Activated CD4-positive, alpha-beta memory T cell treated with anti-CD3 and anti-CD28 coated beads, Interleukin-2, amount 10 ng/mL, durations not matched to agents 7 days and 5 days (primary cell): ENCODE measurements around the gene PLEKHG5. TPM values are rescaled to one million over a fixed set of nuclear protein-coding genes. Genes with fewer than 3 reads are reported as not detected.
"Not testable (repeated sequence)": the region's sequence is repeated elsewhere in the genome, so short reads cannot be mapped to it uniquely, and the experiment has no call there.

Experiments used
- CTCF ChIA-PET: fragments of 350-600 bp; sonication (Branson Sonifier 250); formaldehyde crosslinking; loops from one replicate; lab custom pipeline; 2021; ENCODE audit warnings: antibody characterized with exemption, inconsistent platforms; lab: Charles Lee
- POLR2A ChIA-PET: fragments of 350-600 bp; sonication (Branson Sonifier 250); formaldehyde crosslinking; loops from one replicate; lab custom pipeline; 2021; ENCODE audit warnings: antibody characterized with exemption; lab: Charles Lee
- DNase-seq: peaks from one replicate; pipeline ENCODE4 v3.0.0-alpha.2; 2020
- H3K27ac Mint-ChIP-seq: one replicate; pipeline ENCODE4 v1.8.0; 2021; ENCODE audit warnings: mild to moderate bottlenecking, mixed read lengths
- H3K27me3 Mint-ChIP-seq: one replicate; pipeline ENCODE4 v1.8.0; 2021; ENCODE audit warnings: mixed read lengths
- H3K36me3 Mint-ChIP-seq: one replicate; pipeline ENCODE4 v1.8.0; 2021; ENCODE audit warnings: low read depth, mixed read lengths
- H3K4me1 Mint-ChIP-seq: one replicate; pipeline ENCODE4 v1.8.0; 2021; ENCODE audit warnings: mixed read lengths
- H3K4me3 Mint-ChIP-seq: one replicate; pipeline ENCODE4 v1.8.0; 2021; ENCODE audit warnings: mild to moderate bottlenecking, mixed read lengths
- H3K9me3 Mint-ChIP-seq: one replicate; pipeline ENCODE4 v1.8.0; 2021; ENCODE audit warnings: mixed read lengths
- total RNA-seq, 2 experiments: library from RNA; stranded (reverse); gene quantifications; one replicate each; pipeline ENCODE4 v1.2.3, GENCODE V29; 2021

Gene PLEKHG5
- total RNA-seq, 2 experiments from 2014 or later: 1.7 to 2.3 TPM

DNA sequence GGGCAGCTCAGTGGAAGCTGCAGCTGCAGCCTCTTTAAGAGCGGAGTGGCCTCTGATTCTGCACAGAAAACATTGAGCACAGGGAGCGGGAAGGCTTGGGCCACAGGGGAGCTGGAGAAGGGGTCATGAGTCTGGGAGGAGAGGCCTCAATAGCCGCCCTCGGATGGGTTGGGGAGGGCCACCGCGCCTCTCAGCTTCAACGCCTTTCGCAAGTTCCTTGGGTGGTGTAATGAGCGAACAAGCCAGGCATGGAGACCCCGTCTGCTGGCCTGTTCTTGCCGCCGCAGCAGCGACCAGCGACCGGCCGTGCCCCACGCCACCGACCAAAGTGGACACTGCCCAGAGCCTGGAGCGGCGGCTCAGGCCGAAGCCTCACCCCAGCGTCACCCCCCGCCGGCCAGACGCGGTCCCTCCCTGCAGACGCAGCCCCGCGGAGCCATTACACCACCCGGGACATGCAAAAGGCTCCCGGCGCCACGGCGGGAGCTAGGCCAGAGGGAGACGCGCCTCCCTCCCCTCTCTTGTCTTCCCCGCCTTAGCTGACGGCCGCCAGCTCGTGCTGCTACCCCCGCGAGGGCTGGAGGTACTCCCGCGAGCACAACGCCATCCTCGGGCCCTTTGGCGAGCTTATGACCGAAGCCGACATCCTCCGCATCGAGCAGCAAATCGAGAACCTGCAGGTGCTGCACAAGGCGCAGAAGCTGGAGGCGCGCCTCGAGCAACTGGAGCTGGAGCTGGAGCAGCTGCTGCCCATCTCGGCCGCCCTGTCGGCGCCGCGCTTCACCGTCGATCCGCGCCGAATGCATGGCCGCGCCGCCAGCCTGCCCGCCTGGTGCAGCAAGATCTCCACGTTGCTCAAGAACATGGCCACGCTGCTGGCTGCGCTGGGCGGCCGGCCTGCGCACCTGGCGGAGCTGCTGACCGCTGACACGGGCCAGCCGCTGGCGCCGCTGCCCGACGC is 37.3 kb downstream of the PLEKHG5 start:
- Mint-ChIP-seq H3K27me3 (peaks cover 59% of the 10 kb centered on the region), H3K4me1 (peaks cover 16% of the 10 kb centered on the region)
- DNase-seq, H3K36me3 Mint-ChIP-seq, H3K9me3 Mint-ChIP-seq, H3K27ac Mint-ChIP-seq, H3K4me3 Mint-ChIP-seq: not testable (repeated sequence)
- POLR2A ChIA-PET: interaction anchor here (1.2 to 1.6 kb wide), 2 partner anchors 11 to 218 kb away, joined by 3 to 6 read pairs; partner anchors contain the start of genes ICMT and TNFRSF25
- CTCF ChIA-PET: interaction anchor here (0.9 to 1.6 kb wide), 5 partner anchors 9 to 208 kb away, joined by 3 to 4 read pairs (median 3); no protein-coding TSS in a partner anchor

DNA sequence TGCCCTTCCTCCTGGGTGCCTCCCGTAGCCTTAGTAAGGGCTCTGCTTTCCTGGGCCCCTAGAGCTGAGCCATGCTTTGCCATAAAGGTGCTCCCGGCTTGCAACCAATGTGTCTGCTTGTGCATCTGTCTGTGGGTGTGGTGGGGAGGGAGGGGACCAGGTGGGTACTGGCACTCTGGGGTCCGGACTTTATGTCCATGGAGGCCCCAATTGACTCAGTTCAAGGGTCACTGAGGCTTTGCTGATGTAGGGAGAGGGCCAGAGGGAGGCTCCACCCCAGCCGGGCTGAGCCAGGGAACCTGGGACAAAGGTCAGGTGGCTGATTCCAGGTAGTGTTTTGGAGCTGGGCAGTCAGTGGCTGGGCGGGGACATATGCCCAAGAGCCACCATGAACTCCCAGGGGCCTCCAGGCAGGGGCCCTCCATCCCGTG is 40.5 kb downstream of the PLEKHG5 start:
- POLR2A ChIA-PET: interaction anchor here (3.0 kb wide), 1 partner anchor 9 kb away, joined by 15 read pairs; no protein-coding TSS in a partner anchor
- Mint-ChIP-seq H3K9me3 (no peaks in the 10 kb centered on the region), H3K27me3 (peaks cover 61% of the 10 kb centered on the region), H3K36me3 (no peaks in the 10 kb centered on the region), H3K27ac (no peak overlapping the region), H3K4me3 (no peak overlapping the region), H3K4me1 (peaks cover 17% of the 10 kb centered on the region)
- CTCF ChIA-PET: interaction anchor here (0.6 kb wide), 1 partner anchor 71 kb away, joined by 3 read pairs; no protein-coding TSS in a partner anchor
- DNase-seq: no peak

DNA sequence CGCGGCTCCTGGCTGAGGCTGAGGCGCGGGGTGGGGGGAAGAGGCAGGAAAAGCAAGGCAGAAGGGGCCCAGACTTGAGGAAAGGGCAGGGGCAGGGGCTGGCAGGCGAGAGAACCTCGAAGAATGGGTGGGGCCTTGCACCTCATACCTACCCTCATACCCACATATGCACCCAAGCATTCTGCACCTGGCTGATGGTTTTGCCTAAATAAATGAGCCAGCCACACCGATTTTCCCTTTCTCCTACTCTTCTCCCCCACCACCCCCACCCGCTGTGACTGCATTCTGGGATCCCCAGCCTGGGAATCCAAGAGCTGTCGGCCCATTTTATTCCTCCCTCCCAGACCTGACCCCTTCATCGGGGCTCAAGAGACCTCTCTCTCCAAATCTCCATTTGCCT is 41.0 kb downstream of the PLEKHG5 start:
- H3K4me1 Mint-ChIP-seq: peaks cover 17% of the 10 kb centered on the region
- not testable (repeated sequence) for H3K27ac Mint-ChIP-seq, H3K9me3 Mint-ChIP-seq, DNase-seq, H3K4me3 Mint-ChIP-seq, H3K36me3 Mint-ChIP-seq
- CTCF ChIA-PET: interaction anchor here (0.6 to 1.4 kb wide), 2 partner anchors 23 to 71 kb away, joined by 3 read pairs; no protein-coding TSS in a partner anchor
- POLR2A ChIA-PET: interaction anchor here (3.0 kb wide), 1 partner anchor 9 kb away, joined by 15 read pairs; no protein-coding TSS in a partner anchor
- H3K27me3 Mint-ChIP-seq: peaks cover 61% of the 10 kb centered on the region

DNA sequence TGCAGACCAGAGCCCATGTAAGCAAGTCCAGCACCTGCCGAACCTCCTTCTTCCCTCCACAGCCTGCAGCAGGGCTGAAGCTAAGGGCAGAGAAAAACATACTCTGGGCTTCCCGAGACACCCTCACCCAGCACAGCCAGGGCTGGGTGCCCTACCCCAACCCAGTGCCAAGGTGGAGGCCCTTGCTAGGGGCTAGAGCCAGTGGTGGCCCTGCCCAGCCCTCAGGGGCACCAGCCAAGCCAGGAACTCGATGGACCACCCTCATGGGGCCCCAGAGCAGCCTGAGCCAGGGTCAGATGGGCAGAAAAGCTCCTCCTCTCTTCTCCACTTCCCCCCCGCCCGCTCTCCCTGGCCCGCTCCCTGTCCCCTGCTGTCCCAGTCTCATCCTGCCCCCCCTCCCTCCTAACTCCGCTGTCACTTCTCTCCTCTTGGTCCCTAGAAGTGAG is 41.4 kb downstream of the PLEKHG5 start:
- Mint-ChIP-seq H3K9me3 (no peaks in the 10 kb centered on the region), H3K27ac (no peak overlapping the region), H3K36me3 (no peaks in the 10 kb centered on the region), H3K4me3 (no peak overlapping the region), H3K27me3 (peaks cover 62% of the 10 kb centered on the region), H3K4me1 (peaks cover 17% of the 10 kb centered on the region)
- CTCF ChIA-PET: interaction anchor here (0.6 to 1.4 kb wide), 4 partner anchors 9 to 56 kb away, joined by 3 to 4 read pairs (median 3); no protein-coding TSS in a partner anchor
- DNase-seq: no peak
- POLR2A ChIA-PET: interaction anchor here (1.0 to 3.0 kb wide), 2 partner anchors 10 to 13 kb away, joined by 3 to 15 read pairs; no protein-coding TSS in a partner anchor

DNA sequence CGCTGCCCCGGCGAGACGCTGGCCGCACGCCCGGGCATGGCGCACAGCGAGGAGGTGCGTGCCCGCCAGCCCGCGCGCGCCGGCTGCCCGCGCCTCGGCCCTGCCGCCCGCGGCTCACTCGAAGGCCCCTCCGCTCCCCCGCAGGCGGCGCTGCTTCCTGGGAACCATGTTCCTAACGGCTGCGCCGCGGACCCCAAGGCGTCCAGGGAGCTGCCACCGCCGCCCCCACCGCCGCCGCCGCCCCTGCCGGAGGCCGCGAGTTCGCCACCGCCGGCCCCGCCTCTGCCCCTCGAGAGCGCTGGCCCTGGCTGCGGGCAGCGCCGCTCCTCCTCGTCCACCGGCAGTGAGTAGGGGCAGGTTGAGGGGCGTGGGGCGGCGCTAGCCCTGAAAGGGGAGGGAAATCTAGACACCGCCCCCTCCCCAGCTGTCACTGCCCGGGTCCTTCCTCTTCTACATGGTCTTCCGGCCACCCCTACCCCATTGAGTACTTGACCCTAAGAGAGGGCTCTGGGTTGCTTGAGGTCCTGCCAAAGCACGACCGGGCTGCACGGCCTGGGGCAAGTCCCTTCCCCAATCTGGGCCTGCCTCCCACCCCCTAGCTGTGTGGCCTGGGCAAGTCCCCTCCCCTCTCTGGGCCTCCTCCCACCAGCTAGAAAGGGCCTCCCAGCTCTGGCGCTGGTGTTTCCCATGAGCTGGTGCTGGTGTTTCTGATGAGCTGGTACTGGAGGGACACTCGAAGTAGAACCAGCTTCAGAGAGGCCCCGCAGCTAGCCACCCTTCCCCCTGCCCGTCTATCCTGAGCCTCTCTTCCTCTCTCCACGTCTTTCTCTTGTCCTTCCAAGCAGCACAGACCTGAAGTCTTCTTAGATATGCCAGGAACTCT is 42.5 kb downstream of the PLEKHG5 start:
- no peak overlapping the region for H3K4me3 Mint-ChIP-seq
- H3K27me3 Mint-ChIP-seq: peaks cover 61% of the 10 kb centered on the region
- no peak for DNase-seq
- no peak overlapping the region for H3K27ac Mint-ChIP-seq
- no peaks in the 10 kb centered on the region for H3K36me3 Mint-ChIP-seq
- ChIA-PET CTCF (interaction anchor here (0.6 to 1.4 kb wide), 3 partner anchors 9 to 24 kb away, joined by 3 read pairs; no protein-coding TSS in a partner anchor), POLR2A (interaction anchor here (1.0 to 3.0 kb wide), 2 partner anchors 11 to 14 kb away, joined by 3 to 15 read pairs; no protein-coding TSS in a partner anchor)
- H3K9me3 Mint-ChIP-seq: no peaks in the 10 kb centered on the region
- H3K4me1 Mint-ChIP-seq: peaks cover 14% of the 10 kb centered on the region

DNA sequence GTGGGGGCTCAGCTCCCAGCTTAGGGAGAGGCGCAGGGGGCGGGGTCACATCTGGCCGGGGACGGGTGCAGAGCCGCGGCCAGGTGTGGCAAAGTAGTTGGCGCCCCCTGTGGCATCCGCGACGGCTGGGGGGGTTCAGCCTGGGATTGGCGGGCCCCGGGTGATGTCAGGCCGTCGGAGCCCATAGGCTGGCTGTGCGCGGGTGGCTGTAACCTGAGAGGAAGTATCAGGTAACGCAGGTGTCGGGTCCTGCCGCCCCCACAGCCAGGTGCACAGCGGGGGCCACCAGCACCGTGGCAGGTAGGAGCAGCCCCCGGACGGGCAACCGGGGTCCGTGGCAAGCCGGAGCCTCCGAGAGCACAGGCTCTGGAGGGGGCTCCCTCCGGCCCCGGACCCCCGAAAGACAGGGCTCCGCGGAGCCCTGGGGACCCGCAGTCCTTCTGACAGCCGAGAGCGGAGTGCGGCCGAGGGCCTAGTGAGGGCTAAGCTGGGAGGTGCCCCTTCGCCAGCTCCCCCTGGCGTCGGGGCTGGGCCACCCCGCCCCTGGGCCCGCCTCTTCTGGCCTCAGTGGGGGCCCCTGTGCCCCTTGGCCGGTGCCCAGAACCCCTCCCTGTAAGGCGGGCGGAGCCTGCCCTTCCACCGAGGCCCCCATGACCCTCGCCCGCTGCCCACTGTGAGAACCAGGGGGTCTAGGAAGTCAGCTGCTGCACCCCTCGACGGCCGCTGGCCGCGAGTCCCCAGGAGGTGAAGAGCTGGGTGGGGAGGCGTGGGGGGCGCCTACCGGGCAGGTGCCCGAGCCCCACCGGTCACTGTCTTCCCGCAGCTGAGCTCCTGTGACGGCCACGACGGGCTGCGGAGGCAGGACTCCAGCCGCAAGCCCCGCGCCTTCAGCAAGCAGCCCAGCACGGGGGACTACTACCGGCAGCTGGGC is 43.4 kb downstream of the PLEKHG5 start:
- H3K36me3 Mint-ChIP-seq: no peaks in the 10 kb centered on the region
- H3K27ac Mint-ChIP-seq: no peak overlapping the region
- H3K27me3 Mint-ChIP-seq: peaks cover 52% of the 10 kb centered on the region
- no peak overlapping the region for H3K4me3 Mint-ChIP-seq
- no peaks in the 10 kb centered on the region for H3K9me3 Mint-ChIP-seq
- H3K4me1 Mint-ChIP-seq: peaks cover 9% of the 10 kb centered on the region
- POLR2A ChIA-PET: no interaction called here
- no peak for DNase-seq
- CTCF ChIA-PET: interaction anchor here (0.6 to 1.6 kb wide), 3 partner anchors 12 to 25 kb away, joined by 4 to 6 read pairs (median 5); no protein-coding TSS in a partner anchor

DNA sequence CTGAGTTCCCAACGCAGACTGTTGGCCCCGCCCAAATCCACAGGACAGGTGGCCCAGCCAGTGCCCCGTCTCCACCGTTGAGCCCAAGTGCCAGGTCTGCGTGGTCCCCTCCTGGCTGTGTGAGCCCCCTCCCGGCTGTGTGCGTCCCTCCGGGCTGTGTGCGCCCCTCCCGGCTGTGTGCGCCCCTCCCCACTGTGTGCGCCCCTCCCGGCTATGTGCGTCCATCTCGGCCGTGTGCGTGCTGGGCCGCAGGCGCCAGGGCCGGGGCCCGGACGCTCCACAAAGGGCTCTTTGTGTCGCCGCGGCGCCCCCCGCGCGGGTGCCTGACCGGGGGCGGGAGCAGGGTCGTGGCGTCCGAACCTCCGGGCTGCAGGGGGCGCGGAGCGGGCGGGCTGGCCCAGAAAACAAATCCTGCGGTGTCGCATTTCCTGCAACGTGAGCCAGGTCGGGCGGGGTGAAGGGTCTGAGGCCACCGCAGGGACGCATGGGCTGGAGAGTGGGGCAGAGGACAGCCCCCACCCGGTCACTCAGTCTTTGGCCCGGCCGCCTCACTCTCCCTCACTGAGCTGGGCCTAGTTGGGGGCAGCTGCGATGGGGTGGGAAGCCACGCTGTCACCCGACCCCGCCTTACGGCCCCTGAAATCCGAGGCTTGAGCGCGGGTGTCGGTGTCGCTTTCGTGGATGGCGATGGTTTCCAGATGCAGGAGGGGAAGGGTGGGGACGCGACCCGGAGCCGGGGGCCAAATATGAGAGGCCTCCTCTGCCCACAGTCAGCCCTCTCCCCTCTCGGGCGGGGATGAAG is 44.2 kb downstream of the PLEKHG5 start:
- Mint-ChIP-seq H3K36me3 (no peaks in the 10 kb centered on the region), H3K4me3 (no peak overlapping the region), H3K9me3 (no peaks in the 10 kb centered on the region), H3K27me3 (peaks cover 48% of the 10 kb centered on the region), H3K27ac (no peak overlapping the region), H3K4me1 (peaks cover 9% of the 10 kb centered on the region)
- DNase-seq: no peak
- ChIA-PET POLR2A (interaction anchor here (1.3 kb wide), 1 partner anchor 26 kb away, joined by 3 read pairs; no protein-coding TSS in a partner anchor), CTCF (interaction anchor here (0.6 to 1.6 kb wide), 4 partner anchors 9 to 26 kb away, joined by 3 to 6 read pairs (median 4); no protein-coding TSS in a partner anchor)

DNA sequence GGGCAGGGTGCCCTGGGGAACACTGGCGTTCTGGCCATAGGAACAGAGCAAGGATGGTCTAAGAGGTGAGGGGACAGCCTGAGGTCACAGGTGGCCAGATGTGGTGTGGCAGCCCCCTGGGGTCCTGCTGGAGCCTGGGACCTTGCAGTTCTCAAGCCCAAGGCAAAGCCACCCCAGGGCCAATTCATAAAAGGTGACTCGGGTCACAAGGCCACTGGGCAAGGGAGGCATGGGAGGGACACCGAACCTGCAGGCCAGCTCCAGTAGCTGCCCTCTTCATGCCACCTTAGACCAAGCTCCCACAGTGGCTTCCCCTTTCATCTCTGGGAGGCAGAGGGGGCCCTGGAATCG is 44.8 kb downstream of the PLEKHG5 start:
- CTCF ChIA-PET: interaction anchor here (1.3 to 1.5 kb wide), 2 partner anchors 8 to 32 kb away, joined by 3 read pairs; no protein-coding TSS in a partner anchor
- H3K36me3 Mint-ChIP-seq: no peaks in the 10 kb centered on the region
- H3K4me1 Mint-ChIP-seq: peaks cover 9% of the 10 kb centered on the region
- peaks cover 50% of the 10 kb centered on the region for H3K27me3 Mint-ChIP-seq
- POLR2A ChIA-PET: interaction anchor here (1.3 kb wide), 1 partner anchor 25 kb away, joined by 3 read pairs; no protein-coding TSS in a partner anchor
- no peak overlapping the region for H3K4me3 Mint-ChIP-seq
- H3K27ac Mint-ChIP-seq: no peak overlapping the region
- no peak for DNase-seq
- H3K9me3 Mint-ChIP-seq: no peaks in the 10 kb centered on the region

DNA sequence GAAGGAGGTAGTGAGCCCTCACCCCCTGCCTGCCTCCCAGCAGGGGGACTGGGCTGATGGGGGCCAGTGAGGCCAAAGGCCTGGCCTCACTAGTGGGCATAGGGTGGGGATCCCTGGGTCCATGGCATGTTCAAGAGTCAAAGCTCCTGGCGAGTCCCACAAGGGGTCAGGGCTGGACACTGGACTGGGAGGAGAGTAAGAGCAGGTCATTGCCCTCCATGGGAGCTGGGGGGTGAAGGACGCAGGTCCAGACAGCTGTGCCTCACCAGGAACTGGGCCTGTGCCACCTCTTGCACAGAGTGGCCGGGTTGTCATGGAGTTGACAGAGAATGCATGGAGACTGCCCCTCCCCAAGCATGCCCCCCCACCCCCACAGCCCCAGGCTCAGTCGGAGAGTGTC is 45.5 kb downstream of the PLEKHG5 start:
- H3K4me3 Mint-ChIP-seq, H3K9me3 Mint-ChIP-seq, H3K27ac Mint-ChIP-seq, POLR2A ChIA-PET, DNase-seq, H3K36me3 Mint-ChIP-seq: not testable (repeated sequence)
- CTCF ChIA-PET: interaction anchor here (1.0 to 1.5 kb wide), 2 partner anchors 32 to 49 kb away, joined by 3 read pairs; no protein-coding TSS in a partner anchor
- Mint-ChIP-seq H3K27me3 (peaks cover 51% of the 10 kb centered on the region), H3K4me1 (peaks cover 12% of the 10 kb centered on the region)

DNA sequence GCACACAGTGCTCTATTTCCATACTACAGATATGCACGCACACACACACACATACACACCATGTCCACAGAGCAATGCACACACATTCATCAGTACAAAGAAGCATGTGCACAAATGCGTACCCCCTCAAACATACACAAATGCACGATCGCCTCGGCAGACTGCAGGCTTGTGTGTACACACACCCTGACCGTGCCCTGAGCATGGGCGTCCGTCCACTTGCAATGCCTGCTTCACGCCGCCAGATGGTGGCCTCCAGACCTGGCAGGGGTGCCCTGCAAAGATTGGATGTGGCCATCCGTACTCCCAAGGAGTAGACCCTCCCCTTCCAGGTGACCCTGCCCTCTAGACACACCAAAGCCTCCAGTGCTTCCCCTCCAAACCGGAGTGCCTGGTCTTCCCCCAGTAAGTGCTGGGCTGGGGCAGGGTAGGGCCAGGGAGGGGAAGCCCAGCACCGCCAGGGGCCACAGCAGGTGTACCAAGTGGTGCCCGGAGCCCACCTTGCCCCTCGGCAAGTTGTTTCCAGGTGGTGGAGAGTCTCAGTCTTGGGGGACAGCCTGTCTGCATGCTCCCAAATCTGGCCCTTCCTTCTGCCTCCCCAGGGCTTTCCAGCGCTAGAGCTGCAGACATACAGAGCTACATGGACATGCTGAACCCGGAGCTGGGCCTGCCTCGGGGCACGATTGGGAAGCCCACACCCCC is 46.3 kb downstream of the PLEKHG5 start:
- ChIA-PET POLR2A (no interaction called here), CTCF (interaction anchor here (1.0 to 1.5 kb wide), 3 partner anchors 33 to 96 kb away, joined by 3 read pairs; no protein-coding TSS in a partner anchor)
- peak; percentile 60 for DNase-seq
- Mint-ChIP-seq H3K27me3 (peaks cover 45% of the 10 kb centered on the region), H3K4me3 (no peak overlapping the region), H3K4me1 (peaks cover 12% of the 10 kb centered on the region), H3K27ac (no peak overlapping the region), H3K9me3 (no peaks in the 10 kb centered on the region), H3K36me3 (no peaks in the 10 kb centered on the region)
